Stimulated activated CD4-positive, alpha-beta T cell treated with anti-CD3 and anti-CD28 coated beads, Interleukin-2, amount 100 ng/mL, for 24 hours (primary cell): ENCODE results near the gene CISTR.
"Not testable (repeated sequence)": the region's sequence is repeated elsewhere in the genome, so short reads cannot be mapped to it uniquely, and the experiment has no call there.

Experiments used
- DNase-seq, 2 donors: peaks; one replicate each; pipeline ENCODE4 v3.0.0-alpha.2; 2020

CISTR gene

DNA sequence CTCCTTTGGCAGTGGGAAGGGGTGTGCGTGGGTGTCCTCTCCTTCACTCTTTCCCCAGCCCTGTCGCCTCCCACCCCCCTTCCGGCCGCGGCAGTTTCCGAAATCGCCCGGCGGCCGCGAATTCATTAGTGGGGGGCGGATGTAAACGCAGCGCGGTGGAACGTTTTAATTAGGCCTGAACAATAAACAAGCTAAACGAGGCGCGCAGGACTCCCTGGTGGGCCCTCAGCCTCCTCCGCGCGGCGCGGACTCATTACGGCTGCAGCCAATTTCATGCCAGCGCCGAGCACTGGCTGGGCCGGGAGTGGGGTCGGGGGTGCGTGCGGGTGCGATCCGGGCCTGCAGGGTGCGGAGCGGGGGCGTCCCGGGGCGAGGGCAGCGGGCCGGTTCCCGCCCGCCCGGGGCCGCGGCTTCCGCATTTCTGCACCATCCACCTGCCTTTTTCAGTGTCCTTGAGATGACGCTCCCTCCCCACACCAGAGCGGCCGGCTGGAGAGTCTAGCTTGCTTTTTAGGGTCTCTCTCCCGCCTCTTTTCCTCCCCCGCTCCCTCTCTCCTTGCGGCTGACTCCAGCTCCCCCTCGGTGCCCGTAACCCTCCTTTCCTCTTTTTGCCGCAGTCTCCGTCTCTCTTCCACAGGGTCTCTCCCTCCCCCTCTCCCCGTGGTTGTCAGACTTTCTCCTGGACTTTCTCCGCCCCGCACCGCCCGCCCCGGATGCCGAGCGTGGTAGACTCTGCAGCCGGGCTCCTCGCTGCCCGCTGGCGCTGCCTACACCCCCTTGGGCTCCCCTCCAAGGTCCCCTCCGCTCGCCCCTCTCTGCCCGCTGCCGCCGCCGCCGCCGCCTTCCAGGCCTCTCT lies at the start of gene CISTR:
Gene CISTR, minus strand, starts transcription at position 644 of the 856 bp plus-strand sequence.
- peak in 1 of 2 donors; percentile 42 for DNase-seq

DNA sequence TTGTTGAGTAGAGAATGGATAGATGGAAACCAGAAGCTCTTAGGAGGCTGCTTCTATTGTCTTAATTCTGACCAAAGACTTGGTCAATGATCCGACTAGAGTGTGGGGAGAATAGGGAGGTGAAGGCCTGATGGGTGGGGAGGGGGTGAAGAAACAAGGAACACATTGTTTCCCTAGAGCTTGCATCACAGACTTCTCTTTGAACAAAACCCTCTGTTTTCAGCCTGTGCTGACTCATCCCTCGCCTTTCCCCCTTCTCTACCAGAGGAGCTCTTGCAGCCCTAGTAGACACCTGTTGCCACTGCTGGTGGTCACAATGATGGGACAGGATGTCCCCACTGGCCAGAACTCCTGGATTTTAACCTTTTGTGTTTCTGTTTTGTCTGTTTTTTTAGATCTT lies 46.8 kb upstream of the CISTR start:
- DNase-seq, result no peak

DNA sequence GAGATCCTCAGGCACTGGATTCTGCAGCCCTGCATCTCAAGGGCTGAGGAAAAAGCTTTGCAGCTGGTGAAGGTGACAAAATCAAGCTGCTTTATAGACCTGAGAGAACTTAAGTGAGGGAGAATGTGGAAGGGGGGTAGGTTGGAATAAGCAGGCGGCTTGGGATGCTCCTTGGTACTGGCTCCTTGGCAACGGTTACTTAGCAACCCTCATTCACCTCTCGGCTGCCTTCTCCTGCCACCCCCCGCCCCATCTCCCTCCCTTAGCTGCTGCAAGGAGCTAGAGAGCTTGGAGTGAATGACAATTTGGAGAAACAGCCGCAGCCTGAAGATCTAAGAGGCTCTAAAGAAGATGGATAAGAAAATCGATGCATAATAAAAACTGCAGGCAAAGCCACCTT lies 44.1 kb upstream of the CISTR start:
- no peak for DNase-seq

DNA sequence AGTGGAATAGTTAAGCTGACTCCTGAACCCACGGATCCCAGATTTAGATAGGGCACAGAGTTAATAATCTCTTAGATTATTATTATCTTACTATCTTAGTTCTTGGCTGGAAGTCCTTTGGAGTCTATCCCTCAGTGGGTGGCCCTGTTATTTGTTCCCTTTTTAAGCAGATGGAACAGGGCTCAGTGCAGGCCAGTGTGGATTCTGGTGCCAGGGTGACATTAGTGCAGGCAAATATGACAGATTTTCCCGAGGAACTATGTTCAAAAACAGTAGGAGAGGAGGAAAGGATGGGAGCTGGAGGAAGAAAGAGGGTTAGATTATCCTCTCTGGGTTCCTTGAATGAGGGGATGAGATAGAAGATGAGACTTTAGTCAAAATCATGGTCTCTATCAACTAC lies 41.4 kb upstream of the CISTR start:
- no peak for DNase-seq

DNA sequence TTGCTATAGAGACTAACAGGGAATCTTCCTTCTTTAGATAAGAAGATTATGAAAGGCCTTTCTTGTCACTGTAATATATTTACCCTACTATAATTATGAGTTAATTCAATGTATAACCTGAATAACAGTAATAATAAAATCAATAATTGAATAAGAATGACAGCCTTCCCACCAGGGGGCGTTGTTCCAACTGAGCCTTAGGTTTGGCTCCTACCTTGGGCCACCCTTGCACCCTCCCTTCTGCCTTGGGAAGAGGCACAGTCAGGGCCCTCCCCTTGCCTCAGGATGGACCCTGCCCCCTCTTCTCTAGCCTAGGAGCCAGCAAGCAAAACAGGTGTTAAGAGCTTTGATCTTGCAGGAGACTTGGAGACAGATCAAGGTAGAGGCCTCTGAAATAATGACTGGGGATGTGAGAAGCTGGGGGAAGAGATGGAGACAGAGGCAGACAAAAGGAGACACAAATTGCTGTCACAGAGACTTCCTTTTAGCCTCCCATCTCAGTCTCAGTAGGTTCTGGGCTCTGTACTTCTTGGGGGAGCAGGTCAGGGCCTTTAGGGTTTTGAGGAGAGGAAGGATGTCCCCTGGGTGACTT lies 40.1 kb upstream of the CISTR start:
- peak; percentile 52 to 53 for DNase-seq

DNA sequence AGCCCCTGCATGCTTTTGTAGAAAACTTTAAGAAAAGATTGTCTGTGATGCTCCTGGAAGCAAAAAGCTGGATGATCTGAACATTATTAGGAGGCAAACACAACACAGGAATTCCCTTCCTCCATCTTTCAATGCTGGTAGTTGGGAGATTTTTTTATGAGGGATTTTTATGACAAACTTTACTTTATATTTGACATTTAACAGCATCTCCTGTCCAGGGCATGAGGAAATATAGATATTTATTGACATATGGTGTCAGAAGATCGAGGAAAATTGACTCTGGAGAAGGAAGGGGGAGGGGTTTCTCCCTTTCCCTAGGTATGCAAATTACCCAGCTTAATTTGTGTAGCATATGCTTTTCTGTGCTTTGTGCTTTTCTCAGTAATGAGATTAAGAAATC lies 37.8 kb upstream of the CISTR start:
- no peak for DNase-seq

DNA sequence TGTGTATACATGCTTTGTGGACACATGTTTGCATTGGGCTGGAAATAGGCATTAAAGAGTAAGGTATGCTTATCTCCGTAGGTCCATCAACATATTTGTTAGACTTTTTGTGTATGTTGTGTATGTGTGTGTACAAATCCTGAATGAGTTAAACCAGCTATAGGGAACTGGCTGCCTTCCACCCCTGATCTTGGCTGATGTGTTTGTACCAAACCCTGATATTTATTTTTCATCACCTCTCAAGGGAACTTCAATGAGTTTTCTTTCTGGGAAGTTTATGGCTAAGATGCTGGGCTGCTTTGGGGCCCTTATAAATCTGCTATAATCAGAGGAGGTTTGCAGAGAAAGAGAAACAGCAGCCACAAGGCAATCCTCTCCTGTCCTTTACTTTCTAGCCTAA lies 37.1 kb upstream of the CISTR start:
- DNase-seq, result no peak

DNA sequence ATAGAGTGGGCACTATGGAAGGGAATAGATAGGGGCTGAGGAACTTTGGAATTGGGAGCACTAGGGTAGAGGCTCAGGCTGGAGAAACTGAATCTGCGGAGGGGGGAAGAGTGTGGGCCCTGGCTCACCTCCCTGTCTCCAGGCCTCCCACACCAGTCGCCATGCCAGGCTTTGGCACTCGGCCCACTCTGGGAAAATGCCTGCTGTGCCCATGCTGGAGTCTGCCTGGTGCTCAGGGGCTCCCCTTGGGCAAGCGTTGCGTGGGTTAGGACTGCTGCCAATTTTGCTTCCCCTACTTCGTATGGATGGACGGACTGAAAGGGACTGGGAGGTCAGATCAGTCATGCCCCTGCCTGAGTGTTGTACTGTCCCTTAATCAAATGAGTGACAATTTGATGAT lies 34.6 kb upstream of the CISTR start:
- no peak for DNase-seq

DNA sequence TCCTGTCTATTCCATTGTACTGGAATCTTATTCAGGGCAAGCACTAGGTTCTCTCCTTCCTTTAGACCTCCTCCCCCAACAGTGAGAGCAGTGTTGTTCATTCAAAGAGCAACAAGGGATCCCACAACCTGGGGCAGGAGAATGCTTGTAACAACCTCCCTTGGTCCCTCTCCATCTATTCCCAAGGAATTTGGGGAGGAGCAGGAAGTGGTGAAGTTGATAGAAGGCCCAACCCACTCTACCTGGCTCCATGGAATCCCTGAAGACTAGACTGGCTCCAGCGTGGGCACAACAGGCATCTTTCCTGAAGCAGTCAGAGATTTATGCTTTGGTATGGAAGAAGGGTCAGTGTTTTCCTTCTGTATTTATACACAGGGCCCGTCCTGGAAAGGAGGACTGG lies 33.4 kb upstream of the CISTR start:
- no peak for DNase-seq

DNA sequence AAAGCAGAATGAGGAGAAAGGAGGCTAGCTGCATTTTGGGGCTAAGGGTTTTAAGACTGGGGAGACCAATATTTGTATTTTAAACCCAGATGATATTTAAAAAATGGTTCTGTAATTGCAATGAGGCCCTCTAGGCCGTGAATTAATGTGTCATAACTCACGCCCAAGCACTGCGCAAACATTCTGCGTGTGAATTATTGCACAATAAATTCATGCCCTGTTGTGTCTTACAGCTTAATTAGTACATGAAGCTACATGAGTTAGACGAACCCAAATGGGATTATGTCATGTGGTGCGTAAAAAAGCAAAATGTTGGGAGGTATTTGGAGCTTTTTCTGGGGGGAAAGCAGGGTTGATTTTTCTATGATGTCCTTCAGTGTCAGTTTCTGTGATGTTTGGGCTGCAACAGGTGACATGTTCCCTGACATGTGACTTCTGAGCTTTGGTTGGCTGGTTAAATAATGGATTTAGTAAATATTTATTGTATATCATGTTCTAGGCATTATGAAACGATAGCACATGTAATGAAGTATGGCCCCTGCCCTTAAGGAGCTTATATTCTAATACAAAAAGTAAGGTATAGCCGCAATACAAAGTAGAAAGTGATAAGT lies 30.4 kb upstream of the CISTR start:
- DNase-seq, result no peak

DNA sequence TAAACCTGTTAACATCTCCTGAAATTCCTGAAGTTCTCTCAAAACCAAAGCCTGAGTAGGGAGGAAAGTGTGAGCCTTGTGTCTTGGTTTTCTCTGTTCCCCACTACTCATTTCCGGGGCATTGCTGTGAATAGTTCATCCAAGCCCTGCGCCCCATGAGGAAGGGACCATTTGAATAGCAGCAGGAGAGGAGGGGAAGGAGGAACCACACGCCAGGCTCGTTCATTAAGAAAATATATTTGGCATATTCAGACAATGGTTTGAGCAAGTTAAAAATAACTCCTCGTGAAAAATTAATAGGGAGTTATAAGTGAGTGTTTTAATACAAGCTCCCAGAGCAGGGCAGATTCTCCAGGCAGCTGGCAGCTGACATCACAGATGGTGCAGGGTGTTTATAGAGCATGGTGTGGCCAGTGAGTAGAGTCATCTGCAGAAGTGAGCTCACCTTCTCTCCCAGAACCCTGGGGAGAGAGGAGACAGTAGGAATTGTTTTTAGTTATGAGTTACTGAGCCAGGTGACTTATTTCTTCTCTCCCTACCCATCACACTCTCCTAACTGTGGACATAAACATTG lies 29.5 kb upstream of the CISTR start:
- no peak for DNase-seq

DNA sequence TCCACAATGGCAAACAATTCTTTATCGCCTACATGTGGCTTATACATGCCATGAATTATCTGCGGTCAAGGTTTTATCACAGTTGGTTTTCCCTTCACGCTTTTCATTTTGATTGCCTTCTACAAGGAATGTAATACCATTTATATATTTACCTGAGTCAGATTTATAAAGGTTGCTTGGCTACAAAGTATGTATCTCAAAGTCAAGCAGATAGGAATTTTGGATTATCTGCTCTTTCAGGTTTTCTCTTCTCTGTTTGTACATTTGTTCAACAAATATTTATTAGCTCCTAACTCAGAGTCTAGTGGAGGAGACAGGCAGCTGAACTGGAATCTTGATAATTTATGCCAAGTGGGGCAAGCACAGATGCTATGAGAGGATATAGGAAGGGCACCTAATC lies 28.5 kb upstream of the CISTR start:
- DNase-seq, result no peak

DNA sequence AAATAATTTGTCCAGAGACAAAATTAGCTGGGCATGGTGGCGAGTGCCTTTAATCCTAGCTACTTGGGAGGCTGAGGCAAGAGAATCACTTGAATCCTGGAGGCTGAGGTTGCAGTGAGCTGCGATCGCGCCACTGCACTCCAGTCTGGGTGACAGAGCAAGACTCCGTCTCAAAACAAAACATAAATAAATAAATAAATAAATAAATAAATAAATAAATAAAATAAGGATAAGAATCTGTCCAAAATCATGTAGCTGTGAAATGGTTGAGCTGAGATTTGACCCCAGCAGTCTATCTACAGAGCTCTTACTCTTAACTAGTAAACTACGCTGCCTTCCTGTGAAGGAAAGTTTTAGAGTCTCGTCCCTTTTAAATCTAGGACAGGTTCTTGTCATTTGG lies 27.9 kb upstream of the CISTR start:
- not testable (repeated sequence) for DNase-seq

DNA sequence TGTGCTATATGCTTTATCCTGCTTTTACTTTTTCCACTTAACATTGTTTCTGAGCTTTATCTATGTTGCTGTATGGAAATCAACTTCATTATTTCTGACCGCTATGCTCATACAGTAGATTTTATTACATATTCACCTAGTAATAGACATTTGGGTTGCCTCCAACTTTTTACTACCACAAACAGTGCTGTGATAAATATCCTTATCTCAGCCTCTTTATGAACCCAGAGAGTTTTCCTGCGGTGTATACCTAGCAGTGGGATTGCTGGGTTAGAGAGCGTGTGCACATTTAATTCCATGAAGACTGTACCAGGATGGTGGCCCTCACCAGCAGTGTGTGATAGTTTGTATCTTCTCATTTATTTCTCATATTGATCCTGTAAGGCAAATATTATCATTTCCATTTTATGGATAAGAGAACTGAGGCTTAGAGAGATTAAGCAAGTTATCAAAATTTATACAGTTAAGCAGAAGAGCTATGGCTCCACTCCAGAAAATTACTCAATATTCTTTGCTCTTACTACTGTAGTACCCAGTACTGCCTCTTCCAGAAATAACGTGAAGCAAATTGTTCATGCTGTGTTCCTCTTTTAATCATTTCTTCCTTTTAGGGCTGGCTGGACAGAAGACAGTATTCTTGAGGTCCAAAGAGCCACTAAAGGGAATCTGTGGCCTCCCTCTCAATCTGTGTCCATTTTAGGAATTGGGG lies 26.3 kb upstream of the CISTR start:
- DNase-seq, result no peak

DNA sequence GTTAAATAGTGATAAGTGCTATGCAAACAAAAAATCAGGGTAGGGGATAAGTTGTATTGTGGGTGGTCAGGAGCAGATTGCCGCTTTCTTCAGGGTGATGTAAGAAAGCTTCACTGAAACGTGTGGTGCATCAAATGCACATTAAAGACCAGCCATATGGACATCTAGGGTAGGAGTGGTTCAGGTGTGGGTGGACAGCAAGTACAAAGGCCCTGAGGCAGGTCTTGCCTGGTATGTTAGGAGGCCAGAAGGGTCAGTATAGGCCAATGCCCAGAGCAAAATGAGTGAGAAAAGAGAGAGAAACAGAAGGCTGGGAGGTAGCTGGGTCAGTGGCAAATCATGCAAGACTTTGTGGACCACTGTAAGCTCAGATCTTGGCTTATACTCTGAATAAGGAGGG lies 25.6 kb upstream of the CISTR start:
- no peak for DNase-seq

DNA sequence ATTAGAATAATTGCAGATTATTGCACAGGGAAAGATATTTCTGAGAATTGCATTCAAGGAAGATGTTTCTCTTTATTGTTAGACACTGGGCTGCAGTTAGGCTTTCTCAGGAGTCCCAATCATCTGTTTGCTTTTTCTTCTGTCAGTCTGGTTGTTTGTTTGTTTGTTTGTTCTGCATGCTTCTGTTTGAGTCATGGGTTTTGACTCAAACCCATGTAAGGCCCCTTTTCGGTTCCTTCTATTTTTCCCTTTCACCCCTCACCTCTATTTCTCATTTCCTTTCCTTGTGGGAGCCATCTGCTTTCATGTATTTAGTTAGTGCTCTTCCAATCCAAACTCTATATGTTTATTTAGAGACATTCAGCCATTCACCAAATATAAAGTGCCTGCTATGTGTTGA lies 25.1 kb upstream of the CISTR start:
- DNase-seq, result no peak

DNA sequence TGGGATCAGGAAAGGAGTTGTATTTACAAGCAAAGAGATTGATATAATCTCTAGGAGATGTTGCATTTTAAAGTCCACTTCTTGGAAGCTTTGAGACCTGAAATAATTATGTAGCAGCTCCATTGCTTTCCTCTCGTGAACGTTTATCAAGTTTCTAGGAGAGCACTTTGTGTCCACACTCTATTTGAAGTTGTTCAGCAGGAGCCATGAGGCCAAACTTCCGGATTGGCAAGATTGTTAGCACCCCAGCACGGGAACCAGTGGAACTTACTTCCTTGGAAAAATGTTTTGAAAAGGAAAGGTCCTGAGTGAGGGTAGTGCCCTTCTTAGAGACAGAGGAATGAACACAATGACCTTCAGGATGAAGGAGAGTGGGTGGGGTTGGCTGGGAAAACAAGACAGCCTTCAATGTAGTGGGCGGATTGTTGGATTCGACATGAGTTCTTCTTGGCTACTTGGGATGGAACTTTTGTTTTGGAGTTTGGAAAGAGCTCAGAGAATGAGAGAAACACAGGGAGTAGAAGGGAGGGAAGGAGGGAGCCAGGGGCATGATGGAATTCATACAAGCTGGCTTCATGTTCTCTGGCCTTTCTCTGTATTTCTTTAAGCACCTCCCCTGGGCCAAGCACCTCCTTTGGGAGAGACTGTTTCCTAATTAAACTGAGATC lies 23.8 kb upstream of the CISTR start:
- no peak for DNase-seq

DNA sequence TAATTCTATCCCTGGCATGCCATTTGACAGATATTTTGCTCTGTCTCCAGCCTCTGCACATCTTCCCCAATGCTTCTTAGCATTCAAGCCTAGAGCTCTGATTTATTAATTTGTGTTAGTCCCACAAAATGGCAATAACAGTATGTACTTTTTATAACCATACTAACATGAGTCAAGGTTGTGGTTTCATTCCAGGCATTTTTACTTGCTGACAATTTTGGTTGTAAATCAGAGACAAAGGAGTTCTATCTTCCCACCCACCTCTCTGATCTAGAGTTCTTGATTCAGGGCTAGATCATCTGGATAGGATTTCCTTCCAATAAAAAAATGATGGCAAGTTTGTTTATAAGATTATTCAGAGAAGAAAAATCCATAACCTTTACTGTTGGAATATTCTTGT lies 18.5 kb upstream of the CISTR start:
- DNase-seq, result no peak

DNA sequence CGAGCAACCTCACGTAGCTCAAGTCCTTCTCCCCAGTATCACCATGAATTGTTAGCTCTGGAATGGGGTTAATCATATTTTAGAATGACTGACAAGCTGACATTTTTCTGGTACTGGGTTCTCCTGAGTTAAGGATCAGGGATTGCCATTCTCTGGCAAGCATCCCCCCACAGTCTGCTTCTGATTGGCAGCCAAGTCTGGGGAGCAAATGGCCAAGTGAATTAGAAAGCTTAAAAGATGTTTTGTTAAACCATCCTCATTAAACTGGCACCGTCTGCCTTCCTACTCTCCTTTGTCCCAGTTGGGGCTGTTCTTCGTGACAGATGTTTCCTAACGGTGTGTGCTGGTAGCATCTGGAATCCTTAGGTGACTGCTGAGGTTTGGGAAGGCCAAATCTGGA lies 17.2 kb upstream of the CISTR start:
- DNase-seq, result no peak

DNA sequence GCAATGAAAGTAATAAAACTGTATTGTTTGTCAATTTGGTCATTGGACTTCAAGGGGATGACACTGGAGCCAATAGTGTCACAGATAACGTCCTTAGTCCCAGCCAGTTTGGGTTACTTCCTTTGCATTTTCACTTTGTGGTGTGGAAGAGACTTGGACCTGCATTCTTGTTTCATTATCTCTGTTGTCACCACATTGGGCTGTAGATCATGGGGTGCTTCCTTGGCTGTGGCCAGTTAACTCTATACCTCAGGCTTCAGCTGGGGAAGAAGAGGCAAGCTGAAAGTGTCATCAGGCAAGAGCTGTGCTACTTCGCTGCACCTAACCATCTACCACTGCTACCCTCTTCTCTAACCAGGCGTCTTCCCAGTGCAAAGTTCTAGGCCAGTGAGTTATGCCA lies 15.1 kb upstream of the CISTR start:
- DNase-seq, result no peak

DNA sequence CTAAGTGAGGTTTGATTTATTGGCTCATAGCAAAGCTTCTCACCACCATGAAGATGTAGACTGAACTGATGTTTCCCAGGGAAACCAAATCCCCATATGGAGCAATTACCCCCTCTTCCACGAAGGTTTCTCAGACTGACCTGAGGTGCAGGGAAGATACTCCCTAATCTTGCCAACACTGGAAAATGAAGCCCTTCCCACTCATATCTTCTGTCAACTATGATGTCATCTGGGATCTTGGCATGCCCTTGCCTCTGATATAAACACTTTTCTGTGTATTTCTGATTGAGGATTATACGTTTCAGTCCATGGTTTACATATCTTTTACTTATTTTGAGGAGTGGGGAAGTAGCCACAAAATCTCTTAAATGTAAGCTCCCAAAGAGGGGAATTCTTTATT lies 14.1 kb upstream of the CISTR start:
- DNase-seq, result no peak

DNA sequence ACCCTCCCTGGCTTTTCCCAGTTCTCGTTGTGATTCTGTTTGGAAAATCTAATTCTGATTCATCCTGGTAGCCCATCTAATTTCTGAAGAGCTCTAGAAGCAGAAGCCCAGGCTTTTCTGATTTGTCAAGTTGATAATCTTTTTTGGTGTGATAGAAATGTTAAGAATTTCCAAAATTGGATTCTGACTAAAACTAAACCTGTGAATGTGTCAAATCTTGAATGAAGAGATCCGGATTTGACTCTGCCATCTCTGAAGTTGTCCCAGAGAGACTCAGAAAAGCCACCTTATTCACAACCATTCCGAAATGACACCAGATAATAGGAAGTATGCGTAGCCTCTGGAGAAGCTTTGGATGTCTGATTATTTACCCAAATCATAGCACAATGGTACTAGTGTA lies 12.8 kb upstream of the CISTR start:
- DNase-seq, result no peak

DNA sequence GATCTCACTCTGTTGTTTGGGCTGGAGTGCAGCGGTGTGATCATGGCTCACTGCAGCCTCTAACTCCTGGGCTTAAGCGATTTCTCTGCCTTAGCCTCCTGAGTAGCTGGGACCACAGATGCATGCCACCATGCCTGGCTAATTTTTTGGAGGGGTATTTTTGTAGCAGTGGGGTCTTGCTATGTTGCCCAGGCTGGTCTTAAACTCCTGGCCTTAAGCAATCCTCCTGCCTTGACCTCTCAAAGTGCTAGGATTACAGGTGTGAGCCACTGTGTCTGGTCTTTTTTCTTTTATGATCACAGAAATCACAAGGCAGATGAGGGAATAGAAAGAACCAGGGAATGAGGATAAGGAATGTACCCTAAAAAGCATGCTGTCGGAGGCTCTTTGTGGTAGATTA lies 11.0 kb upstream of the CISTR start:
- not testable (repeated sequence) for DNase-seq
